C4-2B (cell line): ENCODE results near the gene HIP1.
"Not testable (repeated sequence)": the region's sequence is repeated elsewhere in the genome, so short reads cannot be mapped to it uniquely, and the experiment has no call there.

Source experiments
- CTCF ChIP-seq: fragments of 450-650 bp; conservative IDR thresholded peaks from 2 replicates; pipeline ENCODE4 v1.5.1; 2017; ENCODE audit warnings: mild to moderate bottlenecking
- ZFX ChIP-seq: fragments of 450-650 bp; IDR thresholded peaks from 2 replicates; pipeline ENCODE4 v1.6.1; 2017

DNA sequence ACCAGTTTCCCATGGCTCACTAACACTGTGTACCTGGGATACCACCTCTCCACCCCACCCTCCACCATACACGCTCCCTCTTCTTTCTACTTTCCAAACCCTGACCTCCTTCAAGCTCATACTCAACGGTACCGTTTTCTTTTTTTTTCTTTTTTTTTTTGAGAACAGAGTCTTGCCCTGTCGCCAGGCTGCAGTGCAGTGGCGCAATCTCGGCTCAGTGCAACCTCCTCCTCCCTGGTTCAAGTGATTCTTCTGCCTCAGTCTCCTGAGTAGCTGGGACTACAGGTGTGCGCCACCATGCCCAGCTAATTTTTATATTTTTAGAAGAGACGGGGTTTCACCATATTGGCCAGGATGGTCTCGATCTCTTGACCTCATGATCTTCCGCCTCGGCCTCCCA, 129.3 kb downstream of the HIP1 start:
- not testable (repeated sequence) for TF ChIP-seq CTCF, ZFX
